ENCODE results near the gene CLIC1. TPM values are rescaled to one million over a fixed set of nuclear protein-coding genes. Genes with fewer than 3 reads are reported as not detected.
A peak's percentile ranks its signal among the peaks of the same experiment; 100 is the strongest.

CLIC1 gene
- polyA plus RNA-seq (2011; rRNA removed) (346 and 397 TPM in 2 replicates), polyA plus RNA-seq (2017; fragmentation: RNase III; extraction: RNeasy Plus Mini Kit Qiagen cat#74134 plus additional on column Dnase treatment) (249 to 283 TPM (median 251 TPM) in 3 replicates), polyA minus RNA-seq (2011; rRNA and poly(A)+ RNA removed) (270 and 354 TPM in 2 replicates)
- polyA plus RNA-seq (2012; cell fraction: cytosol; rRNA removed): 342 and 358 TPM in 2 replicates
- 234 and 248 TPM in 2 replicates for polyA plus RNA-seq (2012; cell fraction: nucleus; rRNA removed)

- Histone ChIP-seq H3K27ac (peak within 1 kb of the TSS; percentile 94 to 99), H3K4me1 (peaks cover 44% of the 10 kb centered on the region), H3K4me2 (peak within 1 kb of the TSS; percentile 99), H3K4me3 (peak within 1 kb of the TSS; percentile 70), H3K9me3 (no peaks in the 10 kb centered on the region)
- peak; percentile 56; the same call in 1 of the 2 replicates for TF ChIP-seq PHF8 (IDR thresholded peaks at IDR 0.05; ENCODE audit: borderline replicate concordance, low read depth)
- no peak for TF ChIP-seq MAFK (IDR thresholded peaks at IDR 0.05; ENCODE audit: partially characterized antibody)
- TF ChIP-seq CBX2 (IDR thresholded peaks at IDR 0.05; ENCODE audit: borderline replicate concordance, low read depth): no peak
- no peak for TF ChIP-seq RCOR1 (IDR thresholded peaks at IDR 0.05; ENCODE audit: low read depth, low read length)
- no peak for TF ChIP-seq HOXB5 (CRISPR knock-in tag; IDR thresholded peaks at IDR 0.05)
- no peak for TF ChIP-seq EHF (CRISPR knock-in tag; IDR thresholded peaks at IDR 0.05)
- peak; percentile 18; the same call in 1 of the 3 replicates for TF ChIP-seq BCL3 (IDR thresholded peaks at IDR 0.05)
- TF ChIP-seq POLR2A (IDR thresholded peaks at IDR 0.05; ENCODE audit: low read length): peak; percentile 75
- TF ChIP-seq FOSB (CRISPR knock-in tag; IDR thresholded peaks at IDR 0.05): no peak
- TF ChIP-seq MAX (IDR thresholded peaks at IDR 0.05): peak; percentile 45
- peak in 1 of 2 experiments; percentile 61; a peak in 1 of 5 replicates for TF ChIP-seq JUN (IDR thresholded peaks at IDR 0.05)
- no peak for TF ChIP-seq FOSL2 (IDR thresholded peaks at IDR 0.05)
- TF ChIP-seq FOSL2 (CRISPR knock-in tag; IDR thresholded peaks at IDR 0.05): peak; percentile 80
- ATAC-seq (peak; percentile 49 to 68; a peak in 5 of 6 replicates), FAIRE-seq (no peak), DNase-seq (ENCODE audit: low read depth in 1 of 2, low spot score in 1 of 2) (peak; percentile 78 to 84)
- WGBS (ENCODE audit: missing lambda C conversion rate): 1% methylated on average over 18 of the region's 24 CpGs
- ChIA-PET POLR2A (interaction anchor here (0.9 to 1.3 kb wide), 3 partner anchors 17 to 79 kb away, joined by 3 to 5 read pairs (median 3); partner anchors contain the start of genes HSPA1A, HSPA1L and VWA7), CTCF (interaction anchor here (0.7 to 3.2 kb wide), 5 partner anchors 11 to 94 kb away, joined by 3 to 10 read pairs (median 6); partner anchors contain the start of gene VARS1)
These were observed at the start of gene CLIC1 for GRCh38 chr6:31736021-31736767. TSS of gene CLIC1 (minus strand) at chr6:31736530. CDS start at chr6:31736300, 230 bp downstream.

GRCh38 chr6:31785475-31785874 lies 49.1 kb upstream of the CLIC1 start:
- WGBS (ENCODE audit: missing lambda C conversion rate): 97% methylated on average over 4 of the region's 11 CpGs
- CTCF ChIA-PET: interaction anchor here (0.6 to 1.7 kb wide), 8 partner anchors 9 to 45 kb away, joined by 3 to 6 read pairs (median 4); partner anchors contain the start of gene VARS1

More at GRCh38 chr6:31785475-31785874, 49.1 kb upstream of the CLIC1 start:
- no peaks in the 10 kb centered on the region for H3K4me1 ChIP-seq
- DNase-seq (ENCODE audit: low read depth in 1 of 2, low spot score in 1 of 2) (no peak), FAIRE-seq (no peak), ATAC-seq (no peak)
- no peak overlapping the region for H3K4me3 ChIP-seq
- POLR2A ChIA-PET: interaction anchor here (1.4 to 1.5 kb wide), 2 partner anchors 30 to 42 kb away, joined by 3 read pairs; partner anchors contain the start of genes HSPA1A, HSPA1B and HSPA1L
- no peak overlapping the region for H3K27ac ChIP-seq
- TF ChIP-seq CEBPB (IDR thresholded peaks at IDR 0.05): no peak
- TF ChIP-seq ATOH8 (CRISPR knock-in tag; IDR thresholded peaks at IDR 0.05; ENCODE audit: low read depth): no peak
- TF ChIP-seq E2F6 (IDR thresholded peaks at IDR 0.05; ENCODE audit: borderline replicate concordance, low read depth): no peak
- no peak for TF ChIP-seq REST (IDR thresholded peaks at IDR 0.05)
- TF ChIP-seq RFX5 (IDR thresholded peaks at IDR 0.05): no peak
- TF ChIP-seq FOXS1 (CRISPR knock-in tag; IDR thresholded peaks at IDR 0.05): no peak
- H3K4me2 ChIP-seq: no peak overlapping the region
- no peaks in the 10 kb centered on the region for H3K9me3 ChIP-seq

Measured in A549 (cell line).